OCI-LY1 (cell line): ENCODE data around the gene UPB1.

Experiments used
- EZH2 ChIP-seq: fragments of 200-600 bp; sonication (generic), shearing (Covaris generic); IDR thresholded peaks from 2 replicates; pipeline ENCODE4 v1.8.0; 2017; ENCODE audit warnings: borderline replicate concordance, mixed run types, mild to moderate bottlenecking, antibody characterized with exemption, low read length, moderate library complexity, mixed read lengths
- TF ChIP-seq, protein P1 (sequence below): fragments of 200-600 bp; sonication (generic), shearing (Covaris generic); IDR thresholded peaks from 2 replicates; pipeline ENCODE4 v1.5.1; 2017; ENCODE audit warnings: mild to moderate bottlenecking, antibody characterized with exemption, low read length, moderate library complexity, mixed read lengths

- TF ChIP-seq EZH2: no peak
- TF ChIP-seq, protein P1, sequence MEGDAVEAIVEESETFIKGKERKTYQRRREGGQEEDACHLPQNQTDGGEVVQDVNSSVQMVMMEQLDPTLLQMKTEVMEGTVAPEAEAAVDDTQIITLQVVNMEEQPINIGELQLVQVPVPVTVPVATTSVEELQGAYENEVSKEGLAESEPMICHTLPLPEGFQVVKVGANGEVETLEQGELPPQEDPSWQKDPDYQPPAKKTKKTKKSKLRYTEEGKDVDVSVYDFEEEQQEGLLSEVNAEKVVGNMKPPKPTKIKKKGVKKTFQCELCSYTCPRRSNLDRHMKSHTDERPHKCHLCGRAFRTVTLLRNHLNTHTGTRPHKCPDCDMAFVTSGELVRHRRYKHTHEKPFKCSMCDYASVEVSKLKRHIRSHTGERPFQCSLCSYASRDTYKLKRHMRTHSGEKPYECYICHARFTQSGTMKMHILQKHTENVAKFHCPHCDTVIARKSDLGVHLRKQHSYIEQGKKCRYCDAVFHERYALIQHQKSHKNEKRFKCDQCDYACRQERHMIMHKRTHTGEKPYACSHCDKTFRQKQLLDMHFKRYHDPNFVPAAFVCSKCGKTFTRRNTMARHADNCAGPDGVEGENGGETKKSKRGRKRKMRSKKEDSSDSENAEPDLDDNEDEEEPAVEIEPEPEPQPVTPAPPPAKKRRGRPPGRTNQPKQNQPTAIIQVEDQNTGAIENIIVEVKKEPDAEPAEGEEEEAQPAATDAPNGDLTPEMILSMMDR: no peak
Observed at GRCh38 chr22:24514241-24515026, 19.3 kb downstream of the UPB1 start.
